MM.1S (cell line): ENCODE measurements around the gene MLLT1.

Source experiments
- DNase-seq: peaks from one replicate; pipeline ENCODE4 v3.0.0-alpha.2; 2015
- H2AFZ ChIP-seq: fragments of 300-600 bp; sonication (generic); 2 replicates; pipeline ENCODE4 v1.6.0; 2016; ENCODE audit warnings: antibody characterized with exemption, low read length
- H3F3A ChIP-seq: fragments of 300-600 bp; sonication (generic); 2 replicates; pipeline ENCODE4 v1.6.1; 2016; ENCODE audit warnings: mild to moderate bottlenecking, antibody characterized with exemption, low read length, moderate library complexity, mixed read lengths; ENCODE audit not compliant: insufficient read depth
- H3K27ac ChIP-seq: fragments of 300-600 bp; sonication (generic); 2 replicates; pipeline ENCODE4 v1.5.1; 2016; ENCODE audit warnings: mild to moderate bottlenecking, low read length
- H3K27me3 ChIP-seq: fragments of 300-600 bp; sonication (generic); replicated peaks from 2 replicates; pipeline ENCODE4 v1.6.0; 2016; ENCODE audit warnings: low read length; ENCODE audit not compliant: insufficient read depth
- H3K36me3 ChIP-seq: fragments of 300-600 bp; sonication (generic); replicated peaks from 2 replicates; pipeline ENCODE4 v1.6.1; 2016; ENCODE audit warnings: mild to moderate bottlenecking, low read length, mixed read lengths; ENCODE audit not compliant: insufficient read depth
- H3K4me1 ChIP-seq: fragments of 300-600 bp; sonication (generic); 2 replicates; pipeline ENCODE4 v1.6.1; 2016; ENCODE audit warnings: low read length, mixed read lengths
- H3K4me2 ChIP-seq: fragments of 300-600 bp; sonication (generic); 2 replicates; pipeline ENCODE4 v1.6.0; 2016; ENCODE audit warnings: low read depth, low read length
- H3K4me3 ChIP-seq: fragments of 300-600 bp; sonication (generic); 2 replicates; pipeline ENCODE4 v1.5.1; 2016; ENCODE audit warnings: low read length, mixed read lengths
- H3K79me2 ChIP-seq: fragments of 300-600 bp; sonication (generic); 2 replicates; pipeline ENCODE4 v1.6.1; 2016; ENCODE audit warnings: mixed run types, low read length, mixed read lengths
- H3K9ac ChIP-seq: fragments of 300-600 bp; sonication (generic); 2 replicates; pipeline ENCODE4 v1.6.1; 2016; ENCODE audit warnings: low read length, mixed read lengths
- H3K9me2 ChIP-seq: fragments of 300-600 bp; sonication (generic); replicated peaks from 2 replicates; pipeline ENCODE4 v1.6.1; 2016; ENCODE audit warnings: mild to moderate bottlenecking, low read length, mixed read lengths; ENCODE audit not compliant: insufficient read depth
- H3K9me3 ChIP-seq: fragments of 300-600 bp; sonication (generic); replicated peaks from 2 replicates; pipeline ENCODE4 v1.6.1; 2016; ENCODE audit warnings: mild to moderate bottlenecking, low read length, mixed read lengths; ENCODE audit not compliant: insufficient read depth
- H4K20me1 ChIP-seq: fragments of 300-600 bp; sonication (generic); 2 replicates; pipeline ENCODE4 v1.6.1; 2016; ENCODE audit warnings: mild to moderate bottlenecking, low read length, moderate library complexity, mixed read lengths; ENCODE audit not compliant: insufficient read depth
- EZH2 ChIP-seq: fragments of 300-600 bp; sonication (generic); optimal IDR thresholded peaks from 2 replicates; pipeline ENCODE3; 2017; ENCODE audit warnings: low read depth, mild to moderate bottlenecking, antibody characterized with exemption, low read length, mixed read lengths
- EZH2phosphoT487 ChIP-seq: fragments of 300-600 bp; sonication (generic); IDR thresholded peaks from 2 replicates; pipeline ENCODE4 v1.6.1; 2018; ENCODE audit warnings: antibody characterized with exemption, low read length
- TF ChIP-seq, protein P1 (sequence below): fragments of 300-600 bp; sonication (generic); IDR thresholded peaks from 2 replicates; pipeline ENCODE4 v1.5.1; 2016; ENCODE audit warnings: antibody characterized with exemption, low read length, mixed read lengths

MLLT1 gene

DNA sequence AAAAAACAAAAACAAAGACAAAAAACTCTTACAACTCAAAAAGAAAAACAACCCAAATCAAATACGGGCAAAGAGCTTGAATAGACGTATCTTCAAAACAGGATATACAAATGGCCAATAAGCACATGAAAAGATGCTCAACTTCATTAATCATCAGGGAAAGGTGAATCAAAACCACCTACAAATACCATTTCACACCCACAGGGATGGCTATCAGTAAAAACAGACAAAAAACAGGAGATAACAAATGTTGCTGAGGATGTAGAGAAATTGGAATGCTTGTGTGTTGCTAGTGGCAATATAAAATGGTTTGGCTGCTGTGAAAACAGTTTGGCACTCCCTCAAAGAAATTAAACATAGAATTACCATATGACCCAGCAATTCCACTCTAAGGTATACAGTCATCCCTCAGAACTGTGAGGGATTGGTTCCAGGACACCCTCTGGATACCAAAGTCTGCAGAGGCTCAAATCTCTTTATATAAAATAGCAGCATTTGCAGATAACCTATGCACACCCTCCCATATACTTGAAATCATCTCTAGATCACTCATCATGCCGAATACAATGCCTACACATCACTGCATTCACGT lies 29.7 kb downstream of the MLLT1 start:
- Histone ChIP-seq H3K9ac (no peak overlapping the region), H3F3A (no peaks in the 10 kb centered on the region), H3K9me2 (no peaks in the 10 kb centered on the region), H2AFZ (no peak overlapping the region), H3K4me1 (no peaks in the 10 kb centered on the region), H4K20me1 (0 out of 2 replicates have a peak, but pooled peaks cover 9% of the 10 kb centered on the region), H3K27me3 (no peaks in the 10 kb centered on the region), H3K36me3 (no peaks in the 10 kb centered on the region), H3K79me2 (peaks cover 95% of the 10 kb centered on the region), H3K4me3 (no peak overlapping the region), H3K27ac (no peak overlapping the region), H3K9me3 (no peaks in the 10 kb centered on the region), H3K4me2 (no peak overlapping the region)
- DNase-seq = no peak
- no peak for TF ChIP-seq EZH2phosphoT487
- TF ChIP-seq, protein P1, sequence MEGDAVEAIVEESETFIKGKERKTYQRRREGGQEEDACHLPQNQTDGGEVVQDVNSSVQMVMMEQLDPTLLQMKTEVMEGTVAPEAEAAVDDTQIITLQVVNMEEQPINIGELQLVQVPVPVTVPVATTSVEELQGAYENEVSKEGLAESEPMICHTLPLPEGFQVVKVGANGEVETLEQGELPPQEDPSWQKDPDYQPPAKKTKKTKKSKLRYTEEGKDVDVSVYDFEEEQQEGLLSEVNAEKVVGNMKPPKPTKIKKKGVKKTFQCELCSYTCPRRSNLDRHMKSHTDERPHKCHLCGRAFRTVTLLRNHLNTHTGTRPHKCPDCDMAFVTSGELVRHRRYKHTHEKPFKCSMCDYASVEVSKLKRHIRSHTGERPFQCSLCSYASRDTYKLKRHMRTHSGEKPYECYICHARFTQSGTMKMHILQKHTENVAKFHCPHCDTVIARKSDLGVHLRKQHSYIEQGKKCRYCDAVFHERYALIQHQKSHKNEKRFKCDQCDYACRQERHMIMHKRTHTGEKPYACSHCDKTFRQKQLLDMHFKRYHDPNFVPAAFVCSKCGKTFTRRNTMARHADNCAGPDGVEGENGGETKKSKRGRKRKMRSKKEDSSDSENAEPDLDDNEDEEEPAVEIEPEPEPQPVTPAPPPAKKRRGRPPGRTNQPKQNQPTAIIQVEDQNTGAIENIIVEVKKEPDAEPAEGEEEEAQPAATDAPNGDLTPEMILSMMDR = no peak
- no peak for TF ChIP-seq EZH2

DNA sequence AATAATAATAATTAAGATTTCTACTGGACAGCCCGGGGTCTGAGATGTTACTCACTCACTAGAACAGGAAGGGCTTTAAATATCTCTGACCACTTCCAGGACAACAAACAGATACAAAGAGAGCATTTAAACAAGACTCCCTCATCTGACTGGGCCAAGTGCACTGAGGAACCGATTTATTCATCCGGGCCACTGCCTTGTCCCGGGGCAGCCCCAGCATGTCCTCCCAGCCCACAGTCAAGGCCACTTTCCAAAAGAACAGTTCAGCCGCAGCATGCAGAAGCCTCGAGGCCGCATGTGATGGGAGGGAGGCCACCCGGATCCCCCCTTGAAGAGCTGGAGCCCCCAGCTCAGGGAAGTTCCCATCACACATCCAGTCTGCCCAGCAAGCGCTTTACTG lies 30.5 kb downstream of the MLLT1 start:
- H3K4me2 ChIP-seq = no peak overlapping the region
- TF ChIP-seq, protein P1 = no peak
- TF ChIP-seq EZH2 = no peak
- no peak for TF ChIP-seq EZH2phosphoT487
- H3K4me3 ChIP-seq = no peak overlapping the region
- H3F3A ChIP-seq = no peaks in the 10 kb centered on the region
- no peak overlapping the region for H2AFZ ChIP-seq
- no peaks in the 10 kb centered on the region for H3K36me3 ChIP-seq
- H3K9me2 ChIP-seq = no peaks in the 10 kb centered on the region
- no peaks in the 10 kb centered on the region for H3K27me3 ChIP-seq
- no peak overlapping the region for H3K9ac ChIP-seq
- H3K4me1 ChIP-seq = no peaks in the 10 kb centered on the region
- DNase-seq = no peak
- peaks cover 11% of the 10 kb centered on the region; the same call in 1 of the 2 replicates for H4K20me1 ChIP-seq
- no peaks in the 10 kb centered on the region for H3K9me3 ChIP-seq
- H3K27ac ChIP-seq = no peak overlapping the region
- peaks cover 95% of the 10 kb centered on the region for H3K79me2 ChIP-seq

DNA sequence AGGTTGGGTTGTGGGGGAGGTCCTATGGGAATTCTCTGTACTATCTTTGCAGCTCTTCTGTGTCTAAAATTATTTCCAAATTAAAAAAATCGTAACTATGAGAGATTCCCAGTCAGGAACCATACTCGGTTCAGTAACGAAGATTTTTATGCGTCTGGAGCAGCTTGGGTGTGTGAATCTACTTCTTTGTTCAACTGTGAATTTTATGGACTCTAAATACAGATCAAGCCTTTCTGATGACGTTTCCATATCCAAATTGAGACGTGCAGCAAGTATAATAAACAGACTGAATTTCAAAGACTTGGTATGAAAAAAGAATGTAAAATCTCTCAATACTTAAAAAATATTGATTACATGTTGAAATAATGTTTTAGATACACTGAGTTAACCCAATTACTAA lies 30.9 kb downstream of the MLLT1 start:
- Histone ChIP-seq H3K9ac (no peak overlapping the region), H3F3A (no peaks in the 10 kb centered on the region), H3K27ac (no peak overlapping the region), H3K27me3 (no peaks in the 10 kb centered on the region), H2AFZ (no peak overlapping the region), H3K4me2 (no peak overlapping the region), H3K4me1 (no peaks in the 10 kb centered on the region), H3K4me3 (no peak overlapping the region), H4K20me1 (peaks cover 14% of the 10 kb centered on the region; the same call in 1 of the 2 replicates), H3K9me3 (no peaks in the 10 kb centered on the region), H3K36me3 (no peaks in the 10 kb centered on the region), H3K79me2 (peaks cover 95% of the 10 kb centered on the region), H3K9me2 (no peaks in the 10 kb centered on the region)
- TF ChIP-seq EZH2 = no peak
- TF ChIP-seq, protein P1 = no peak
- no peak for TF ChIP-seq EZH2phosphoT487
- no peak for DNase-seq
